ENCODE data around the gene PRRX1. TPM values are rescaled to one million over a fixed set of nuclear protein-coding genes. Genes with fewer than 3 reads are reported as not detected.

Gene PRRX1
- total RNA-seq, 2 donors from 2014 or later: 66.6 to 171 TPM

DNA sequence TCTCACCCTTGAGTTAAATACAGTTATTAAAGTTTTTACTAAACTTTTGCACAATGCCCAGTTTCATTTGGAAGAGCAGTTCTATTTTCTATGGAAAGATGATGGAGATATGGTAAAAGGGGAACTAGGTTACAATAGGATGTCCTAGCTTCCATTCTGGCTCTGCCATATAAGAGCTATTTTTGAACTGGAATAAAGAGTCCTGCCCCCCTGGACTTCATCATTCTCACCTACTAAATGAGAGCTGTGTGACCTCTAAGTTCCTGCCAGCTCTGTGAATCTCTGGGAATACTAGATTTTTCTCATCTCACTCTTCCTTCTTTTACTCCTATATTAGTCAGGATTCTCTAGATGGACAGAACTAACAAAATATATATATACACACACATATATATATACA lies 106.3 kb downstream of the PRRX1 start:
- Histone ChIP-seq H3K9me3 (no peaks in the 10 kb centered on the region), H3K27ac (no peak overlapping the region), H3K36me3 (no peaks in the 10 kb centered on the region), H3K4me1 (ENCODE audit: control insufficient read depth in 1 of 2, low read depth in 2 of 2) (no peaks in the 10 kb centered on the region), H3K4me3 (no peak overlapping the region), H3K27me3 (replicated peaks; ENCODE audit: insufficient read depth) (no peaks in the 10 kb centered on the region)
- TF ChIP-seq, protein P1, sequence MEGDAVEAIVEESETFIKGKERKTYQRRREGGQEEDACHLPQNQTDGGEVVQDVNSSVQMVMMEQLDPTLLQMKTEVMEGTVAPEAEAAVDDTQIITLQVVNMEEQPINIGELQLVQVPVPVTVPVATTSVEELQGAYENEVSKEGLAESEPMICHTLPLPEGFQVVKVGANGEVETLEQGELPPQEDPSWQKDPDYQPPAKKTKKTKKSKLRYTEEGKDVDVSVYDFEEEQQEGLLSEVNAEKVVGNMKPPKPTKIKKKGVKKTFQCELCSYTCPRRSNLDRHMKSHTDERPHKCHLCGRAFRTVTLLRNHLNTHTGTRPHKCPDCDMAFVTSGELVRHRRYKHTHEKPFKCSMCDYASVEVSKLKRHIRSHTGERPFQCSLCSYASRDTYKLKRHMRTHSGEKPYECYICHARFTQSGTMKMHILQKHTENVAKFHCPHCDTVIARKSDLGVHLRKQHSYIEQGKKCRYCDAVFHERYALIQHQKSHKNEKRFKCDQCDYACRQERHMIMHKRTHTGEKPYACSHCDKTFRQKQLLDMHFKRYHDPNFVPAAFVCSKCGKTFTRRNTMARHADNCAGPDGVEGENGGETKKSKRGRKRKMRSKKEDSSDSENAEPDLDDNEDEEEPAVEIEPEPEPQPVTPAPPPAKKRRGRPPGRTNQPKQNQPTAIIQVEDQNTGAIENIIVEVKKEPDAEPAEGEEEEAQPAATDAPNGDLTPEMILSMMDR (IDR thresholded peaks at IDR 0.05): no peak
- DNase-seq (ENCODE audit: low spot score) (no peak), ATAC-seq (ENCODE audit: insufficient number of reproducible peaks, low FRiP score, low read depth) (no peak)

DNA sequence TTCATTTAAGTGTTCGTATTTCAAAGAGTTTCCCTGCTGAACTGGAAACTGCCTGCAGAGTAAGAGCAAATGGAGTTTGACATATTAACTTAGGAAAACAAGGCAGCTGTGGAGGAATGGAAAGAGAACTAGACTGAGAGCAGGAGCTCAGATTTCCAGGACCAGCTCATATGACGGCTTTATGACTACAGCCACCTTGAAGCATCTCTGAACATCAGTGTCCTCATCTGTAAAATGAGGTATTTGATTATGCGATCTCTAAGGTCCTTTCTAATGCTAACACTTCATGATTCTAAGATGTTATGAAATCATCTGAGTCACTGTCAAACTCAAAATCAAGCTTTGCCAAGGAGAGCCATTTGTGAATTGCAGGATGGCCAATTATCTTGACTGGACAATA lies 112.3 kb downstream of the PRRX1 start:
- TF ChIP-seq, protein P1 (IDR thresholded peaks at IDR 0.05): no peak
- no peak for DNase-seq (ENCODE audit: low spot score)
- H3K9me3 ChIP-seq: no peaks in the 10 kb centered on the region
- no peaks in the 10 kb centered on the region for H3K27me3 ChIP-seq (replicated peaks; ENCODE audit: insufficient read depth)
- no peak overlapping the region for H3K4me3 ChIP-seq
- ATAC-seq (ENCODE audit: insufficient number of reproducible peaks, low FRiP score, low read depth): no peak
- H3K36me3 ChIP-seq: no peaks in the 10 kb centered on the region
- H3K4me1 ChIP-seq (ENCODE audit: control insufficient read depth in 1 of 2, low read depth in 2 of 2): no peaks in the 10 kb centered on the region
- H3K27ac ChIP-seq: no peak overlapping the region

DNA sequence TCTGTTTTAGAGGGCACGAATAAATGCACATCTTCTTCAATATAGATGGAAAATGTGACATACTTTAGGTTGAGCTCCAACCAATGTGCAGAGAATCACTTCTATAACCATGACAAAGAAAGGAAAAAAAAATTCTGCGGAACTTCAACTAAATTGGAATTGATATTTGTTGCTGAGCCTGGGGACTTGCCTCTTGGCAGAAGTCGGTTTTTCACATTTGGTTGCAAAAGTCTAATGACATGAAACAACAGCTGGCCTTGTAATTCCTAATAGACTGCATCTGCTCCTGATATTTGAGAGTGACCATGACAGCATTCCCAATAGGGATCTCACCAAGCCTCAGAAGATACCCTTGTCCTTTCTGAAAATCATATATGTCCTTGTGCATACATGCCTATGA lies 112.8 kb downstream of the PRRX1 start:
- Histone ChIP-seq H3K27ac (no peak overlapping the region), H3K36me3 (no peaks in the 10 kb centered on the region), H3K9me3 (no peaks in the 10 kb centered on the region), H3K4me3 (no peak overlapping the region), H3K27me3 (replicated peaks; ENCODE audit: insufficient read depth) (no peaks in the 10 kb centered on the region), H3K4me1 (ENCODE audit: control insufficient read depth in 1 of 2, low read depth in 2 of 2) (no peaks in the 10 kb centered on the region)
- TF ChIP-seq, protein P1 (IDR thresholded peaks at IDR 0.05): no peak
- ATAC-seq (ENCODE audit: insufficient number of reproducible peaks, low FRiP score, low read depth): no peak
- no peak for DNase-seq (ENCODE audit: low spot score)

Other genes with a start within 250 kb of the PRRX1 start
- 10 to 100 TPM; 16.7 to 25.1 TPM for gene GORAB, start 132.0 kb upstream of the PRRX1 start, total RNA-seq

Measured in thoracic aorta (tissue), 2 donors.